Upper lobe of left lung (tissue), 4 donors: ENCODE results near the gene FBF1.
"Not testable (repeated sequence)": the region's sequence is repeated elsewhere in the genome, so short reads cannot be mapped to it uniquely, and the experiment has no call there.

Experiments used
- EP300 ChIP-seq, 4 donors: sonication (generic); formaldehyde crosslinking; IDR thresholded peaks; one replicate each; pipeline ENCODE4 v1.5.1; 2017; ENCODE audit warnings: antibody characterized with exemption in 4 of 4, control low read depth in 2 of 4
- POLR2A ChIP-seq, 4 donors: fragments of 450-650 bp; IDR thresholded peaks; one replicate each; pipeline ENCODE4 v1.5.1; 2016 to 2017; ENCODE audit warnings: antibody characterized with exemption in 4 of 4, mild to moderate bottlenecking in 2 of 4
- POLR2AphosphoS5 ChIP-seq, 2 donors: sonication (generic); formaldehyde crosslinking; IDR thresholded peaks; one replicate each; pipeline ENCODE4 v1.5.1; 2017; ENCODE audit warnings: antibody characterized with exemption in 2 of 2
- TF ChIP-seq, protein P1 (sequence below), 6 experiments: fragments of 450-650 bp in 4 of 6; fragments of 200-600 bp in 2 of 6; sonication (generic) in 2 of 6; IDR thresholded peaks; one replicate each; pipeline ENCODE4 v1.5.1; 2016 to 2019; ENCODE audit warnings: antibody characterized with exemption in 6 of 6

DNA sequence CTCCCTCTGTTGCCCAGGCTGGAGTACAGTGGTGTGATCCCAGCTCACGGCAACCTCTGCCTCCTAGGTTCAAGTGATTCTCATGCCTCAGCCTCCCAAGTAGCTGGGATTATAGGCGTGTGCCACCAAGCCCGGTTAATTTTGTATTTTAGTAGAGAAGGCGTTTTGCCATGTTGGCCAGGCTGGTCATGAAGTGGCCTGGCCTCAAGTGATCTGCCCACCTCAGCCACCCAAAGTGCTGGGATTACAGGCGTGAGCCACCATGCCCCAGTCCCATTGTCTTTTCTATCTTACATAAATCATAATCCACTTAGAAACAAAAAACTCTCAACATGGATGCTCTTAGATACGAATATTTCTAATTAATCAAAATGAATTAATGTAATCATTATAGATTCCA is 34.3 kb upstream of the FBF1 start:
- TF ChIP-seq, protein P1, sequence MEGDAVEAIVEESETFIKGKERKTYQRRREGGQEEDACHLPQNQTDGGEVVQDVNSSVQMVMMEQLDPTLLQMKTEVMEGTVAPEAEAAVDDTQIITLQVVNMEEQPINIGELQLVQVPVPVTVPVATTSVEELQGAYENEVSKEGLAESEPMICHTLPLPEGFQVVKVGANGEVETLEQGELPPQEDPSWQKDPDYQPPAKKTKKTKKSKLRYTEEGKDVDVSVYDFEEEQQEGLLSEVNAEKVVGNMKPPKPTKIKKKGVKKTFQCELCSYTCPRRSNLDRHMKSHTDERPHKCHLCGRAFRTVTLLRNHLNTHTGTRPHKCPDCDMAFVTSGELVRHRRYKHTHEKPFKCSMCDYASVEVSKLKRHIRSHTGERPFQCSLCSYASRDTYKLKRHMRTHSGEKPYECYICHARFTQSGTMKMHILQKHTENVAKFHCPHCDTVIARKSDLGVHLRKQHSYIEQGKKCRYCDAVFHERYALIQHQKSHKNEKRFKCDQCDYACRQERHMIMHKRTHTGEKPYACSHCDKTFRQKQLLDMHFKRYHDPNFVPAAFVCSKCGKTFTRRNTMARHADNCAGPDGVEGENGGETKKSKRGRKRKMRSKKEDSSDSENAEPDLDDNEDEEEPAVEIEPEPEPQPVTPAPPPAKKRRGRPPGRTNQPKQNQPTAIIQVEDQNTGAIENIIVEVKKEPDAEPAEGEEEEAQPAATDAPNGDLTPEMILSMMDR (IDR thresholded peaks at IDR 0.05) = not testable (repeated sequence)
- not testable (repeated sequence) for TF ChIP-seq POLR2AphosphoS5, POLR2A, EP300 (IDR thresholded peaks at IDR 0.05)
